ENCODE data around the gene ROBO1.

DNA sequence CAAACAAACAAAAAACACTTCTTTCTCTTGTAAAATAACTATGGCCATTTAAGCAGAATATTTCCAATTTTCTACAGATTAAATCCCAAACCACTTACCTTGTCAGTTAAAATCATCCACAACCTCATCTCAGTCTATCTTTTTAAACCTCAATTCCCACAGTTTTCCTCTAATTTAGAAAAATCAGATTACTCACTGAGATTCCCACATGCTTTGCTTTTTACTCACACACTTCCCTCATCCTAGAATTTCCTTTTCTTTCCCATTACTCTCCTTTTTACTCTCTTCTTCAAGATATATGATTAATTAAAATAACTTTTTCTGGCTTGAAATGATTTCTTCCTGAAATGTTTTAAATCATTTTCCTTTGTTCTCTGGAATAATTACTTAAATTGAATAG is 790.7 kb downstream of the ROBO1 start:
- TF ChIP-seq, protein P1, sequence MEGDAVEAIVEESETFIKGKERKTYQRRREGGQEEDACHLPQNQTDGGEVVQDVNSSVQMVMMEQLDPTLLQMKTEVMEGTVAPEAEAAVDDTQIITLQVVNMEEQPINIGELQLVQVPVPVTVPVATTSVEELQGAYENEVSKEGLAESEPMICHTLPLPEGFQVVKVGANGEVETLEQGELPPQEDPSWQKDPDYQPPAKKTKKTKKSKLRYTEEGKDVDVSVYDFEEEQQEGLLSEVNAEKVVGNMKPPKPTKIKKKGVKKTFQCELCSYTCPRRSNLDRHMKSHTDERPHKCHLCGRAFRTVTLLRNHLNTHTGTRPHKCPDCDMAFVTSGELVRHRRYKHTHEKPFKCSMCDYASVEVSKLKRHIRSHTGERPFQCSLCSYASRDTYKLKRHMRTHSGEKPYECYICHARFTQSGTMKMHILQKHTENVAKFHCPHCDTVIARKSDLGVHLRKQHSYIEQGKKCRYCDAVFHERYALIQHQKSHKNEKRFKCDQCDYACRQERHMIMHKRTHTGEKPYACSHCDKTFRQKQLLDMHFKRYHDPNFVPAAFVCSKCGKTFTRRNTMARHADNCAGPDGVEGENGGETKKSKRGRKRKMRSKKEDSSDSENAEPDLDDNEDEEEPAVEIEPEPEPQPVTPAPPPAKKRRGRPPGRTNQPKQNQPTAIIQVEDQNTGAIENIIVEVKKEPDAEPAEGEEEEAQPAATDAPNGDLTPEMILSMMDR (IDR thresholded peaks at IDR 0.05) = no peak
- TF ChIP-seq POLR2A (IDR thresholded peaks at IDR 0.05) = no peak
